ENCODE measurements around the gene SPRY2.

The SPRY2 gene

GRCh38 chr13:80312012-80312704 lies 28.8 kb downstream of the SPRY2 start:
- no peak for DNase-seq

DNA sequence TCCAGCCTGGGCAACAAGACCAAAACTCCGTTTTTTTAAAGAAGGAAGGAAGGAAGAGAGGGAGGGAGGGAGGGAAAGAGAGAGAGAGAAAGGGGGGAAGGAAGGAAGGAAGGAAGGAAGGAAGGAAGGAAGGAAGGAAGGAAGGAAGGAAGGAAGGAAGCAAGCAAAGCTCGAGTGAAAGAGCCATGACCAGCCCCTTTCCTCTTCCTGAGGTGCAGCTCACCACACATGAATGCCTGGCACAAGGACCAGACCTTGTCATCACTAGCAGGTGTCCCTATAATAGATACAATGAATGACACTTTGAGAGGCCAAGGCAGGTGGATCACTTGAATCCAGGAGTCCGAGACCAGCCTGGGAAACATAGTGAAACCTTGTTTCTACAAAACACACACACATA lies 31.0 kb downstream of the SPRY2 start:
- no peak for DNase-seq

DNA sequence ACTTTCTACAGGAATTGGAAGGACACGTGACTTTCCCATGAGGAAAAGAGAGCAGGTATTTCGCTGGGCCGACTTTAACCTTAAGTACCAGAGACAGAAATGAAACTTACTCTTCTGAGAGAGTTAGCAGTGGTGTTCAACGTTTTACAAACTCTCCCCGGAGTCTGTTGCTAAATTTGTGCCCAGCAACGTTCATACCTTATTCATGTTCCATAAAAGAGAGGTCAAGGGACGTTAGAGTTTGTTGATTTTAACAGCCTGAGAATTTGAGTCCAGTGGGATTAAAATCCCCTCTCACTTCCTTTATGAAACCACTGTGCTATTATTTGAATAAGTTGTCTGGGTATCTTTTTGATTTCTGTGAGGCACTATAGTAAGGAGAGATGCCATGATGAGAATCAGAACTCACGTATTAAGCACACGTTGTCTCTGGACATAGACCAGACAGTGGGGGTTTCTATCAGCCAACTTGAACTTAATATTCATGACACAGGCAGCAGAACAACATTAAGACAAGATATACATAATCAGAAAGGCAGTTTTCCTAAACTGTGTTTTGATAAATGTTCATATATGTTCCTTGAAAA lies 33.4 kb downstream of the SPRY2 start:
- no peak for DNase-seq

GRCh38 chr13:80306337-80306972 lies 34.5 kb downstream of the SPRY2 start:
- no peak for DNase-seq

DNA sequence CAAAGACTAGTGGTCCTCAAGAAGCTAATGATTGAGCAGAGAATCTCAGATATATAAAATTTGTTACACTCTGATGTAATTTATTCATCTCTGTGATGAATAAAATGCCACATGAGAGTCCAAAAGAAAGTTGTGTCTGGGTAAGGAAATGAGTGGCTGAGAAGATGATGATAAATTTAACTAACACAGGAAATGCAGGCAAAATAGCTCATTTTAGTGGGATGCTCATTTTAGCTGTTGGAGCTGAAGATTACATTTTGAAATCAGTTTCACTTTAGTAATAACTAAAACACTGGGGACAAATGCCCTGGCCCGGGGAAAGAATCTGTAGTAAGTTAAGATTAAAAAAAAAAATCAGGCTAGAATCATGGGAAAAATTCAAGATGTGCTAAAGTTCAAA lies 35.2 kb downstream of the SPRY2 start:
- DNase-seq = no peak

- no peak for DNase-seq
Measured at GRCh38 chr13:80303225-80303811, 37.6 kb downstream of the SPRY2 start.

DNA sequence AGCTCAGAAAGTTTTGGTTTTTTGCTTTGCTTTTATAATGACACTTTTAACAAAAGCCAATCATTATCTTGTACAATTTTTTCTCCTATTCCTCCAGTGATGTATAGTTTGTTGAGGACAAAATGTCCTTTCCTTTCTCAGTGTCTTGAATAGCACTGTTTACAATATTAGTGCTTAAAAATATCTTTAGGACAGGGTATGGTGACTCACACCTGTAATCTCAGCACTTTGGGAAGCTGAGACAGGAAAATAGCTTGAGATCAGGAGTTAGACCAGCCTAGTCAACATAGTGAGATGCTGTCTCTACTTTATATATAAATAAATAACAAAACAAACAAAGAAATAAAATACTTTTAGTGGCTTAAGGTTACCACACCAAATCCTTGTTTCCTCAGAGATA lies 41.9 kb downstream of the SPRY2 start:
- DNase-seq = no peak

GRCh38 chr13:80297503-80297902 lies 43.4 kb downstream of the SPRY2 start:
- DNase-seq = no peak

- DNase-seq = no peak
Measured at GRCh38 chr13:80297094-80297493, 43.8 kb downstream of the SPRY2 start.

DNA sequence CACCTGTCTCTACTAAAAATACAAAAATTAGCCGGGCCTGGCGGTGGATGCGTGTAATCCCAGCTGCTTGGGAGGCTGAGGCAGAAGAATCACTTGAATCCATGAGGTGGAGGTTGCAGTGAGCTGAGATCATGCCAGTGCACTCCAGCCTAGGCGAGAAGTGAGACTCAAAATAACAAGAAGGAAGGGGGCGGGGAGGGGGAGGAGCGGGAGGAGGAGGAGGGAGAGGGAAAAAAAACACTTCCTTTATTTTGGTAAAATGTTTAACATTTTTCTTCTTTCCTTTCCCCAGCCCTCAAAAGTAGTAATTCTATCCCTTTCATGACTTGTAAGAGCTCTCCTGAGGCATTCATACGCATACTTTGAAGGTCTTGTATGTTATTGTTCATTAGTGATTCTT lies 44.3 kb downstream of the SPRY2 start:
- no peak for DNase-seq

GRCh38 chr13:80290591-80290990 lies 50.3 kb downstream of the SPRY2 start:
- no peak for DNase-seq
